Glutamatergic neuron (in vitro differentiated cells): Measurements from ENCODE around the gene TRIP12. TPM values are rescaled to one million over a fixed set of nuclear protein-coding genes. Genes with fewer than 3 reads are reported as not detected.
"Not testable (repeated sequence)": the region's sequence is repeated elsewhere in the genome, so short reads cannot be mapped to it uniquely, and the experiment has no call there.

Experiments used
- DNase-seq: peaks from one replicate; pipeline ENCODE4 v3.0.0; 2022
- H3K27ac Mint-ChIP-seq: one replicate; pipeline ENCODE4 v1.8.0; 2020; ENCODE audit warnings: mild to moderate bottlenecking, mixed read lengths, inconsistent platforms; ENCODE audit not compliant: unreplicated experiment
- H3K27me3 Mint-ChIP-seq: one replicate; pipeline ENCODE4 v1.8.0; 2020; ENCODE audit warnings: mild to moderate bottlenecking, moderate library complexity, mixed read lengths, inconsistent platforms; ENCODE audit not compliant: unreplicated experiment
- H3K36me3 Mint-ChIP-seq: one replicate; pipeline ENCODE4 v1.8.0; 2020; ENCODE audit warnings: mild to moderate bottlenecking, mixed read lengths, inconsistent platforms; ENCODE audit not compliant: unreplicated experiment
- H3K4me1 Mint-ChIP-seq: one replicate; pipeline ENCODE4 v1.8.0; 2020; ENCODE audit warnings: mild to moderate bottlenecking, low read depth, mixed read lengths, inconsistent platforms; ENCODE audit not compliant: unreplicated experiment
- H3K4me3 Mint-ChIP-seq: one replicate; pipeline ENCODE4 v1.8.0; 2020; ENCODE audit warnings: mild to moderate bottlenecking, mixed read lengths, inconsistent platforms; ENCODE audit not compliant: unreplicated experiment
- H3K9me3 Mint-ChIP-seq: one replicate; pipeline ENCODE4 v1.8.0; 2020; ENCODE audit warnings: mild to moderate bottlenecking, moderate library complexity, mixed read lengths, inconsistent platforms; ENCODE audit not compliant: unreplicated experiment
- CTCF ChIP-seq: fragments of 200-600 bp; sonication (generic); IDR thresholded peaks from one replicate; pipeline ENCODE4 v1.5.0; 2021; ENCODE audit not compliant: partially characterized antibody, unreplicated experiment
- total RNA-seq: library from RNA; stranded (reverse); fragmentation: NEBNext Ultra II Directional; extraction: Animal tissue kit (Norgen Biotek cat#: 25700); gene quantifications from one replicate; pipeline ENCODE4 v1.2.1, GENCODE V29; 2021; ENCODE audit not compliant: unreplicated experiment

TRIP12 gene
- total RNA-seq, 1 donor from 2014 or later: 192 TPM

- DNase-seq: no peak
- Mint-ChIP-seq H3K27me3 (no peaks in the 10 kb centered on the region), H3K4me1 (peaks cover 20% of the 10 kb centered on the region), H3K27ac (no peak overlapping the region), H3K4me3 (no peak overlapping the region), H3K9me3 (no peaks in the 10 kb centered on the region), H3K36me3 (no peaks in the 10 kb centered on the region)
- no peak for TF ChIP-seq CTCF
Observed at GRCh38 chr2:229731363-229731762, 190.4 kb downstream of the TRIP12 start.

GRCh38 chr2:229728370-229728769, 193.4 kb downstream of the TRIP12 start:
- Mint-ChIP-seq H3K36me3 (no peaks in the 10 kb centered on the region), H3K4me1 (peaks cover 7% of the 10 kb centered on the region), H3K27me3 (no peaks in the 10 kb centered on the region), H3K27ac (no peak overlapping the region), H3K4me3 (no peak overlapping the region), H3K9me3 (peaks cover 1% of the 10 kb centered on the region)
- DNase-seq: no peak
- no peak for TF ChIP-seq CTCF

GRCh38 chr2:229726643-229727042, 195.2 kb downstream of the TRIP12 start:
- no peaks in the 10 kb centered on the region for H3K27me3 Mint-ChIP-seq
- H3K9me3 Mint-ChIP-seq: peaks cover 1% of the 10 kb centered on the region
- no peak overlapping the region for H3K27ac Mint-ChIP-seq
- H3K4me3 Mint-ChIP-seq: no peak overlapping the region
- no peaks in the 10 kb centered on the region for H3K36me3 Mint-ChIP-seq
- no peak for DNase-seq
- TF ChIP-seq CTCF: no peak
- no peaks in the 10 kb centered on the region for H3K4me1 Mint-ChIP-seq

- Mint-ChIP-seq H3K36me3 (no peaks in the 10 kb centered on the region), H3K27ac (no peak overlapping the region), H3K4me1 (no peaks in the 10 kb centered on the region), H3K9me3 (peaks cover 1% of the 10 kb centered on the region), H3K27me3 (no peaks in the 10 kb centered on the region), H3K4me3 (no peak overlapping the region)
- DNase-seq: no peak
- no peak for TF ChIP-seq CTCF
Observed at GRCh38 chr2:229725716-229726574, 195.9 kb downstream of the TRIP12 start.

GRCh38 chr2:229723192-229723591, 198.6 kb downstream of the TRIP12 start:
- H3K27ac Mint-ChIP-seq, DNase-seq, H3K4me1 Mint-ChIP-seq, H3K9me3 Mint-ChIP-seq, H3K36me3 Mint-ChIP-seq, H3K27me3 Mint-ChIP-seq, H3K4me3 Mint-ChIP-seq: not testable (repeated sequence)
